ENCODE results near the gene CCDC81.

Gene CCDC81

DNA sequence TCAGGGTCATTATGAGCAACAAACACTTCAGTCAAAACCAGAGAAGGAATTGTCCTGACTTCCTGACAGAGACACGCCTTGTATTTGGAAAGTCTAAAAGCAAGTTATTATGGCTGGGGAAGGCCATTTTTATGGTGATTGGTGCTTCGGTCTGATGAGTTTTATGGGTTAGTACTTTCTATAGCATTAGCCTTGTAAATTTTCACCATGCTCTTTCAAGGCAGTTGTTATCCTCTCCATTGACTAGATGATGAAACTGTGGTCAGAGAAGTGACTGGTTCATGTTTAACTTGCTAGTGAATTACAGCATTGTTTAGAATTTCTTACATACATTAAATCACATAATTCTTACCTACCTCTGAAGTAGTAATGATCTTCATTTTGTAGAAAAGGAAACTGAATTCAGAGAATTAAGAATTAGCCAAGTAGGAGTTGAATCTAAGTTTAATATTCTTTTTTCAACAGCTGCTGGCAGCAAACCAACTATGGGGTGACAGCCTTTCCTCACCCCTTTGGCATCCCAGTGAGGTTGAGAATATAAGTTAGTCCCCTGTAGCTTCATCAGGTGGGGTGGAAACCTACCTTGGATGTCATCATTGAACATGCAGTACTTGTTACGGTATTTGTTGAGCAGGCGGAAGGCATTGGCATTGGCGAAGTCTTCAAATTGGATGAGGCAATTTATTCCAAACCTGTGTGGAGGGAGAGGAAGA is 90.0 kb downstream of the CCDC81 start:
- DNase-seq (ENCODE audit: low read depth) = no peak
- in situ Hi-C loops (cut with HindIII; ENCODE audit: low sequenced_read_pairs) = no loop called here
- H3K4me3 ChIP-seq (ENCODE audit: low read depth, low read length) = no peak overlapping the region
- TF ChIP-seq, protein P1, sequence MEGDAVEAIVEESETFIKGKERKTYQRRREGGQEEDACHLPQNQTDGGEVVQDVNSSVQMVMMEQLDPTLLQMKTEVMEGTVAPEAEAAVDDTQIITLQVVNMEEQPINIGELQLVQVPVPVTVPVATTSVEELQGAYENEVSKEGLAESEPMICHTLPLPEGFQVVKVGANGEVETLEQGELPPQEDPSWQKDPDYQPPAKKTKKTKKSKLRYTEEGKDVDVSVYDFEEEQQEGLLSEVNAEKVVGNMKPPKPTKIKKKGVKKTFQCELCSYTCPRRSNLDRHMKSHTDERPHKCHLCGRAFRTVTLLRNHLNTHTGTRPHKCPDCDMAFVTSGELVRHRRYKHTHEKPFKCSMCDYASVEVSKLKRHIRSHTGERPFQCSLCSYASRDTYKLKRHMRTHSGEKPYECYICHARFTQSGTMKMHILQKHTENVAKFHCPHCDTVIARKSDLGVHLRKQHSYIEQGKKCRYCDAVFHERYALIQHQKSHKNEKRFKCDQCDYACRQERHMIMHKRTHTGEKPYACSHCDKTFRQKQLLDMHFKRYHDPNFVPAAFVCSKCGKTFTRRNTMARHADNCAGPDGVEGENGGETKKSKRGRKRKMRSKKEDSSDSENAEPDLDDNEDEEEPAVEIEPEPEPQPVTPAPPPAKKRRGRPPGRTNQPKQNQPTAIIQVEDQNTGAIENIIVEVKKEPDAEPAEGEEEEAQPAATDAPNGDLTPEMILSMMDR (IDR thresholded peaks at IDR 0.05; ENCODE audit: low read depth, low read length, missing control alignments) = no peak

DNA sequence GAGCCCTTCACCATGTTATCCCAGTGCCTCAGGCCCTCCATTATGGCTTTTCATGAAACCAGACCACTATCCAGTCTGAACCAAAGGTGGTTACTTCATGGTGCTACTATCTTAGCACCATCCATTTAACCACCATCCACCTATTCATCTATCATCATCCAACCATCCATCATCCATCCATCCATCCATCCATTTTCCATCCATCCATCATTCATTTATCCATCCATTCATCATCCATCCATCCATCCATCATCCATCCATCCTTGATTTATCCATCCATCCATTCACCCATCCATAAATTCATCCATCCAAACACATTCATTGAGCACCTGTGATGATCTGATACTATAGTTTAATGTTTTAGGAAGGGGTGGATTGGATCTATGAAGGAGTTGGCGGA is 93.5 kb downstream of the CCDC81 start:
- TF ChIP-seq, protein P1 (IDR thresholded peaks at IDR 0.05; ENCODE audit: low read depth, low read length, missing control alignments) = no peak
- in situ Hi-C loops (cut with HindIII; ENCODE audit: low sequenced_read_pairs) = no loop called here
- H3K4me3 ChIP-seq (ENCODE audit: low read depth, low read length) = no peak overlapping the region
- DNase-seq (ENCODE audit: low read depth) = no peak

DNA sequence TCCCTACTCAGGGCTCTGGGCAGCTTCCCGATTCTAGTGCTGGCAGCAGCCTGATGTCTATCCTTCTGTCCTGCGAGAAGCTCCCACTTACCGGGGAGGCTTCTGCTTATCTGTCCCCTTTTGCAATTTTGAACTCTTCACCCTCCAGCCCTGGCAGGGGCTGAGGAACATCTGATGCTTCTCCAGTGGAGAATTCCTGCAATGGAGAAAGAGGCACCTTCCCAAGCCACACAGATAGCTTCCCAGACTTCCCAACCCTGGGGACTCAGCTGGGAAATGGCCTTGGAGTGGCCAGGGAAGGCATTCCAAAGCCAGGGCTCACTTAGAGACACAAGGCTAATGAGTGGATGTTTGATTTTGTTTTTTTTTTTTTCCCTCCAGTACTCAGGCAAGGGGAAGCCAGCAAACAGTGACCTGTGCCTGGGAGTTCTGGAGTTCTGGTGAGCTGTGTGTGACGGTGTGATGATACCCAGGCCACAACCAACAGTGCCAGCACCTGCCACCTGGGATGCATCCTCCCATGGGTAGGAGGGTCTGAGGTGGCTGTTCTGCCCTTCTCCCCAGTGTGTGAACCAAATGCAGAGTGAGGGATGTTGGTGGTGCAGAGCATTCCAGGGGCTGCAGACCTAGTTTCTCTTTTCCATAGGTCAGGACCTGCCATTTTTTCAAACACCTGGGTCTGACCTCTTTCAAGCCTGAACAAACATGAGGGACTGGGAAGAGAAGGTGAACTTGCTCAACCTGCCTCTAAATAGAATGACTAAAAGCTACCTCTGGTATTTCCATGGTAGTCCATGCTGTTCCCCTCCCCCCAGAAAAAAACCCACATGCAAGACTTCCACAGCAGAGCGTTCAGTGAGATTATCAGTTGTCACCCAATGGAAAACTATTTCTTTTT is 95.1 kb downstream of the CCDC81 start:
- no peak for DNase-seq (ENCODE audit: low read depth)
- in situ Hi-C loops (cut with HindIII; ENCODE audit: low sequenced_read_pairs) = no loop called here

More for the DNA sequence above, 95.1 kb downstream of the CCDC81 start:
- TF ChIP-seq, protein P1 (IDR thresholded peaks at IDR 0.05; ENCODE audit: low read depth, low read length, missing control alignments) = no peak
- no peak overlapping the region for H3K4me3 ChIP-seq (ENCODE audit: low read depth, low read length)

All from astrocyte of the cerebellum (primary cell).